Stimulated activated CD8-positive, alpha-beta memory T cell treated with anti-CD3 and anti-CD28 coated beads, Interleukin-7, amount 100 ng/mL, for 48 hours (primary cell): ENCODE results near the gene PRDX6.
"Not testable (repeated sequence)": the region's sequence is repeated elsewhere in the genome, so short reads cannot be mapped to it uniquely, and the experiment has no call there.

ENCODE experiments used
- DNase-seq, 2 donors: peaks; one replicate each; pipeline ENCODE4 v3.0.0-alpha.2; 2020; ENCODE audit warnings: low read depth in 1 of 2; ENCODE audit errors: extremely low read depth in 1 of 2

Gene PRDX6, protein sequence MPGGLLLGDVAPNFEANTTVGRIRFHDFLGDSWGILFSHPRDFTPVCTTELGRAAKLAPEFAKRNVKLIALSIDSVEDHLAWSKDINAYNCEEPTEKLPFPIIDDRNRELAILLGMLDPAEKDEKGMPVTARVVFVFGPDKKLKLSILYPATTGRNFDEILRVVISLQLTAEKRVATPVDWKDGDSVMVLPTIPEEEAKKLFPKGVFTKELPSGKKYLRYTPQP

DNA sequence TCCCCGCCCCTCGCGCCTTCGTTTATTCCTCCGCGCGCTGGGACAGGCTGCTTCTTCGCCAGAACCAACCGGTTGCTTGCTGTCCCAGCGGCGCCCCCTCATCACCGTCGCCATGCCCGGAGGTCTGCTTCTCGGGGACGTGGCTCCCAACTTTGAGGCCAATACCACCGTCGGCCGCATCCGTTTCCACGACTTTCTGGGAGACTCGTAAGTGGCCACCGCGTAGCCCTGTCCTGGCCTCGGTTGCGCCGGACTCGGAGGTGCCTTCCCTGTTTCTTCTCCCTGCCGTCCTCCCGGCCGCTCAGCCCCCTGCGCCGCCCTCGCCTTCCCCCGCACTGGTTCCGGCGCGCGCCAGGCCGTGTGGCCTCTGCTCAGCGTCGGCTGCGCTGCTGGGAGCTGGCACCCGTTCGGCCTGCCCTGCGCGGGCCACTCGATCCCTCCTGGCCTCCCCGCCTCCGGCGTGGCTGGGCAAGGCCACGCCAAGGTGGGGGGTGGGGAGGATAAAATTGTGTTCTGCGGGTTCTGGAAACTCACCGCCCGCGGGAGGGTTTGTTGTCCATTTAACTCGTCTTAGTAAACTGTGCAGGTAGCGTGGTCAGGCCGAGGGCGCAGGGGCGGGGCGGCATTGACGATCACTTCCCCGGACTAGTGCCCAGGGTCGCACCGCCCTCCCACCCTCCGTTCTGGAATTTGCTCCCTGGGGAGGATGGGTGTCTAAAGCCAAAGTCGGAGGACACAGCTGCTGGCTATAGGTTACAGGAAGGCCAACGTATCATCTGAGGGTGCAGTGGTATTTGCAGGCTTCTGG is at the start of gene PRDX6:
Gene PRDX6 (plus strand): TSS at position 50 of the 808 bp plus-strand sequence. CDS start 63 bp downstream, at position 113.
- DNase-seq: peak in 1 of 2 donors; percentile 79

- peak in 1 of 2 donors; percentile 49 for DNase-seq
Measured at GRCh38 chr1:173429471-173430402, 47.4 kb upstream of the PRDX6 start.

GRCh38 chr1:173430677-173431303 is 46.3 kb upstream of the PRDX6 start:
- no peak for DNase-seq

DNA sequence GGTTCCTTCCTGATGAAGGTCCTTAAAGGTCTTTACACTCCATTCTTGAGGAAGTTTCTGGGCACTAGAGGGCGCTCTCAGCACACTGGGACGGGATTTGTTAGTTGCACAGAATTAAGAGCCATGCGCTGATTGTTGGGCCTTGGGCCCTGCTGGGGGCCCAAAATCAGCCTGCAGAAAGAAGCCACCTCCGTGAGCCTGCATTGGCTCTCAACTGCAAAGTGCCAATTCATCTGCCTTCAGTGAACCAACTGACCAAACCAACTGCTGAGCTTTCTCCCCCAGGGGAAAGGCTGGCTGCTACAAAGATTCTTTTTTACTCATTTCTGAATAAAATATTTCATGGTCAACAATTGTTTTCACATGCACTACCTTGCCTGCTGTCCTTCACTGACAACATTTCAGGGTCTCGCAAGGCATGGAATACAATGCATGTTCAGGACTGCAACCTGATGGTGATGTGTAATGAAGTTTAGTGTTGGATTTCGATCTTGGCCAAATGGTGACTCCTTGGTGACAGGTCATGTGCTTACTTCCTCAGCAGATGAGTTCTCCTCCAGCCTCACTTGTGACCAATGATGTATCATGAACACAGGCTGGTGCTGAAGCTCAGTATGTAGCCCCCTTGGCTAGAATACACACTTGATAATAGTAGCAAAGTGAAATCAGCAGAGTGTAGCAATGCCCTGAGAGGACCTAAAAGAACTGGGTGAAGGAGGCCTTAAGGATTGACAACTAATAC is 45.7 kb upstream of the PRDX6 start:
- peak; percentile 57 to 82 for DNase-seq

GRCh38 chr1:173432331-173432730 is 44.8 kb upstream of the PRDX6 start:
- no peak for DNase-seq

- no peak for DNase-seq
Measured at GRCh38 chr1:173433751-173434326, 43.3 kb upstream of the PRDX6 start.

DNA sequence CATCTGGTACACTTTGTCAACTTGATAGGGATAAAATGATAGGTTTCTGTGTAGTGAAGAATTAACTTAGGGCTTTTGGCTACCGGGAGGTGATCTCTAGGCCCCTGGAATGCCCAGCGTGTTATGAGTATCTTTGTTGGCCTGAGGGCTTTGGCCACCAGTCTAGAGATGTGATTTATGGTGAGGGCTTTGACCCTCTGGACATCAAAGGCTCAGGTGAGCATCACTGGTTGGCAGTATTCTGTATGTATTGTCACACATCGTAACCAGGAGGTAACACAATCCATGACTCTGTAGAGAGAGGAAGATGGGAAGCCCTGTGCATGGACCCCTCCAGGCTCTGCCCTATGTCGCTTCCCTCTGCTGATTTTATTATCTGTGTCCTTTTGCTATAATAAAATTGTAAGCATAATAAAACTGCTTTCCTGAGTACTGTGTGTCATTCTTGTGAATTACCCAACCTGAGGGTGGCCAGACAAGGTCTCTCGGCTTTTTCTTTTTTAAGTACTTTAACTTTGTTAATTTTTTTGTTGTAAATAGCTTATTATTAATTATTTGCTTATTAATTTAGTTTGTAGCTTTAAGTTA is 40.2 kb upstream of the PRDX6 start:
- DNase-seq: no peak

GRCh38 chr1:173438675-173439074 is 38.5 kb upstream of the PRDX6 start:
- DNase-seq: no peak

GRCh38 chr1:173440430-173440829 is 36.7 kb upstream of the PRDX6 start:
- no peak for DNase-seq

DNA sequence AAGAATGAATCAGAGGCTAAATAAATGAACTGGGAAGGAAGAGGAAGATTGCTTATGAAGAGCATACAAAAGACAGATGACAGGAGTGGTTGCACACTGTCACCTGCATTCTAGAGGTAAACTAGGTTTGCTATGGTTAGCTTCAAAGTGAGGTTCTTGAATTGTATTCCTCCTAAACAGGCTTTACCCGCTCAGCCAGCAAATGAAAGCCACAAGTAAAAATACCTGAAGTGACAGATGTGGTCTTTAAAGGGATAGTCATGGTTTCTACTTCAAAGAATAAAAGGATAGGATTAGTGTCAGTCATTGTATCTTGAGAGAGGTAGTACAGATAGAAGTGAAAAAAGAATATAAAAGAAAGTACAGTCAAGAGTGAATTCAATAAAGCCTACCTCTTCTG is 32.4 kb upstream of the PRDX6 start:
- no peak for DNase-seq

DNA sequence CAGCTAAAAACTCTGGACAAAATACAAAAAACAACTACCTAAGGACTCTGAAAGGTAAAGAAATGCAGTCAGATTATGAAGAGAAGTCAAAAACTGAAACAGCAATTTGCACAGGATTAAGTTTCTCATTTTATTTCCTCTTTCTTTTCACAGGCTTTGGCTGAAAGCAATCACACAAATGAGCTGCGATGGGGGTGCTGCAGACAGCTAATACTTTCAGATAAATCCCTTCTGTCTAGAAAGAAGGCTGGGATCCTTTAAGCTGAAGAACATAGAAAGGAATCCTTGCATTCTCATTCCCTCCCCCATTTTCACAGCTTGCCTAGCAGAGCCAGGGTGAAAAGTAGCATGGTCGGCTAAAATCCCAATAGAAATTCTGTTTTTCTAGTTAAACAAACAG is 32.0 kb upstream of the PRDX6 start:
- no peak for DNase-seq

GRCh38 chr1:173445656-173446055 is 31.5 kb upstream of the PRDX6 start:
- DNase-seq: no peak

DNA sequence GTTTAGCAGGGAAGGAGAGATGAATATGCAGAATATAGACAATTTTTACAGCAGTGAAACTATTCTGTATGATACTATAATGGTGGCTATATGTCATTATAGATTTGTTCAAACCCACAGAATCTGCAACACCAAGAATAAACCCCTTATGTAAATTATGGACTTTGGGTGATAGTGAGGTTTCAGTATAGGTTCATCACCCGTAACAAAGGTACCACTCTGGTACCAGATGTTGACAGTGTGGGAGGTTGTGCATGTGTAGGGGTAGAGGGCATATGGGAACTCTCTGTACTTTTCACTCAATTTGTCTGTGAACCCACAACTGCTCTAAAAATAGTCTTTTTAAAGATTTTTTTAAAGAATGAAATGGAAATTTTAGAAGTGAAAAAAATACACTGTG is 29.9 kb upstream of the PRDX6 start:
- DNase-seq: no peak

- no peak for DNase-seq
Measured at GRCh38 chr1:173448945-173449344, 28.2 kb upstream of the PRDX6 start.

- no peak for DNase-seq
Measured at GRCh38 chr1:173451981-173452380, 25.2 kb upstream of the PRDX6 start.

GRCh38 chr1:173453982-173454381 is 23.2 kb upstream of the PRDX6 start:
- no peak for DNase-seq

- DNase-seq: no peak
Measured at GRCh38 chr1:173454966-173455524, 22.1 kb upstream of the PRDX6 start.

GRCh38 chr1:173459885-173460284 is 17.2 kb upstream of the PRDX6 start:
- DNase-seq: no peak

DNA sequence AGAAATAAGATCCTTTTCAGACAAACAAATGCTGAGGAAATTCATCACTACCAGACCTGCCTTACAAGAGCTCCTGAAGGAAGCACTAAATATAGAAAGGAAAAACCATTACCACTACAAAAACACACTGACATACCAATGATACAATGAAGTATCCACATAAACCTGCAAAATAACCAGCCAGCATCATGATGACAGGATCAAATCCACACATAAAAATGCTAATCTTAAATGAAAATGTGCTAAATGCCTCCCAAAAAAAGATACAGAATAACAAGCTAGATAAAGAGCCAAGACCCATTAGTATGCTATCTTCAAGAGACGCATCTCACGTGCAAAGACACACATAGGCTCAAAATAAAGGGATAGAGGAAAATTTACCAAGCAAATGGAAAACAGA is 14.5 kb upstream of the PRDX6 start:
- not testable (repeated sequence) for DNase-seq
